HEK293 (cell line): ENCODE data around the gene RABGEF1.
"Not testable (repeated sequence)": the region's sequence is repeated elsewhere in the genome, so short reads cannot be mapped to it uniquely, and the experiment has no call there.

ENCODE experiments used
- ATF2 ChIP-seq: fragments of 450-650 bp; formaldehyde crosslinking; IDR thresholded peaks from 2 replicates; pipeline ENCODE4 v1.5.1; 2016; ENCODE audit warnings: missing biosample characterization, missing genetic modification characterization, low read depth
- BCL11A ChIP-seq: fragments of 450-650 bp; formaldehyde crosslinking; IDR thresholded peaks from 2 replicates; pipeline ENCODE4 v1.5.1; 2016; ENCODE audit warnings: low read depth, missing biosample characterization, missing genetic modification characterization
- CTCF ChIP-seq: fragments of 450-650 bp; formaldehyde crosslinking; IDR thresholded peaks from 2 replicates; pipeline ENCODE4 v1.5.1; 2016; ENCODE audit warnings: missing biosample characterization, missing genetic modification characterization
- KLF1 ChIP-seq: fragments of 450-650 bp; formaldehyde crosslinking; IDR thresholded peaks from 2 replicates; pipeline ENCODE4 v1.5.1; 2016; ENCODE audit warnings: missing biosample characterization, missing genetic modification characterization
- REST ChIP-seq: fragments of 450-650 bp; formaldehyde crosslinking; IDR thresholded peaks from 2 replicates; pipeline ENCODE4 v1.5.1; 2016; ENCODE audit warnings: missing biosample characterization, missing genetic modification characterization
- ZNF121 ChIP-seq: fragments of 450-650 bp; formaldehyde crosslinking; IDR thresholded peaks from 2 replicates; pipeline ENCODE4 v1.5.1; 2016; ENCODE audit warnings: missing biosample characterization, missing genetic modification characterization
- ZNF302 ChIP-seq: fragments of 450-650 bp; formaldehyde crosslinking; IDR thresholded peaks from 2 replicates; pipeline ENCODE4 v1.5.1; 2016; ENCODE audit warnings: missing biosample characterization, missing genetic modification characterization, low read depth

GRCh38 chr7:66776383-66776782, 35.9 kb downstream of the RABGEF1 start:
- TF ChIP-seq CTCF; ZNF121 (tag by site-specific recombination); REST (tag by site-specific recombination); ATF2; ZNF302 (tag by site-specific recombination); KLF1; BCL11A (tag by site-specific recombination): not testable (repeated sequence)
